Smooth muscle cell (in vitro differentiated cells): Measurements from ENCODE around the gene KCNQ1. TPM values are rescaled to one million over a fixed set of nuclear protein-coding genes. Genes with fewer than 3 reads are reported as not detected.
A peak's percentile ranks its signal among the peaks of the same experiment; 100 is the strongest.

ENCODE experiments used
- DNase-seq: peaks from one replicate; lab custom pipeline; 2025; ENCODE audit not compliant: unreplicated experiment; lab: John Stamatoyannopoulos, UW
- H2AFZ ChIP-seq: fragments of 200-600 bp; sonication (generic); 2 replicates; pipeline ENCODE4 v1.6.0; 2016; ENCODE audit warnings: antibody characterized with exemption, low read depth, mild to moderate bottlenecking
- H3F3A ChIP-seq: fragments of 200-600 bp; sonication (generic); 2 replicates; pipeline ENCODE4 v1.6.0; 2017; ENCODE audit warnings: antibody characterized with exemption, low read depth
- H3K27ac ChIP-seq: fragments of 200-600 bp; sonication (generic); 2 replicates; pipeline ENCODE4 v1.5.1; 2016; ENCODE audit warnings: low read depth, mild to moderate bottlenecking
- H3K27me3 ChIP-seq: fragments of 200-600 bp; sonication (generic); 2 replicates; pipeline ENCODE4 v1.6.1; 2016; ENCODE audit warnings: low read depth, mild to moderate bottlenecking
- H3K36me3 ChIP-seq: fragments of 200-600 bp; sonication (generic); 2 replicates; pipeline ENCODE4 v1.5.1; 2016; ENCODE audit warnings: low read depth
- H3K4me1 ChIP-seq: fragments of 200-600 bp; sonication (generic); 2 replicates; pipeline ENCODE4 v1.5.1; 2016; ENCODE audit warnings: low read depth
- H3K4me2 ChIP-seq: fragments of 200-600 bp; sonication (generic); 2 replicates; pipeline ENCODE4 v1.6.0; 2016; ENCODE audit warnings: mild to moderate bottlenecking
- H3K4me3 ChIP-seq: fragments of 200-600 bp; sonication (generic); 2 replicates; pipeline ENCODE4 v1.5.1; 2016; ENCODE audit warnings: mild to moderate bottlenecking
- H3K79me2 ChIP-seq: fragments of 200-600 bp; sonication (generic); 2 replicates; pipeline ENCODE4 v1.6.0; 2016; ENCODE audit warnings: low read depth, mild to moderate bottlenecking
- H3K9ac ChIP-seq: fragments of 200-600 bp; sonication (generic); 2 replicates; pipeline ENCODE4 v1.6.0; 2016; ENCODE audit warnings: low read depth
- H3K9me3 ChIP-seq: fragments of 200-600 bp; sonication (generic); replicated peaks from 2 replicates; pipeline ENCODE4 v1.5.1; 2016; ENCODE audit warnings: low read depth
- H4K20me1 ChIP-seq: fragments of 200-600 bp; sonication (generic); 2 replicates; pipeline ENCODE4 v1.6.0; 2016; ENCODE audit warnings: low read depth
- WGBS: methylation state at CpG from one replicate; pipeline ENCODE4 v1.1.7; 2016; ENCODE audit warnings: low lambda C conversion rate; 5-methylcytosine and 5-hydroxymethylcytosine counted together
- polyA plus RNA-seq: library from polyadenylated mRNA; unstranded; fragments of >200 nt; fragmentation: Nextera tagmentation; extraction: Ambion mirVana; gene quantifications from 2 replicates; pipeline ENCODE4 v1.2.1, GENCODE V29; 2016
- total RNA-seq: library from RNA; depleted of rRNA; stranded (reverse); fragments of >200 nt; gene quantifications from 2 replicates; pipeline ENCODE4 v1.2.3, GENCODE V29; 2014
- TF ChIP-seq, protein P1 (sequence below): fragments of 200-600 bp; sonication (generic); IDR thresholded peaks from 2 replicates; pipeline ENCODE4 v1.5.1; 2017; ENCODE audit warnings: borderline replicate concordance, mild to moderate bottlenecking, antibody characterized with exemption; ENCODE audit not compliant: insufficient read depth, poor library complexity, severe bottlenecking

The KCNQ1 gene
- total and polyA plus RNA-seq, 2 experiments from 2014 or later, result 1.3 to 2.3 TPM

DNA sequence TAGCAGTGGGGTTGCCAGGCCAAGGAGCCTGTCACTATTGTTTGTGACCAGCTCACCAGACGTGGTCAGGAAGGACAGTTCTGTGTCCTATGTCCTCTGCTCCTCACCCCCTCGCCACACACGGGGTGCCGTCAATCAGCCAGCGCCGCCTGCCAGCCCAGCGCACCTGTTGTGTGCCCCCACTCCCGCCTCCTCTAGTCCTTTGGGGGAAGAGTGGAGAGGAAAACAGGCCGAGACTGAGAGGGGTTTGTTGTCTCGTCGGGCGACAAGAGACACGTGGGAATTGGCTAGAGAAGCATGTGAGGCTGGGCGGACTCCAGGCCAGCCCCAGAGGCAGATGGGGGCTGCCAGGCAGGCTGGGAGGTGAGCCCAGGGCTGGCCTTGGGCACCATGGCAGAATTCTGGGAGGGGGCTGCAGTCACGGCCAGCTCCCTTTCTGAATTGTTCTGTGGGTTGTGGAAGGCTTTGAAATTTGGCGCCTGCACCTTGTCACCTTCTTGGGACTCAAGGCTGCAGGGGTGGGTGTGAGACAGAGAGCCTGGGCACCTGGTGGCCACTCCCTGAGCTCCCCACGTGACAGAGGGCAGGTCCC, 258.1 kb downstream of the KCNQ1 start:
- no peak overlapping the region for H2AFZ ChIP-seq
- no peak overlapping the region for H3K4me3 ChIP-seq
- peaks cover 17% of the 10 kb centered on the region for H3K4me1 ChIP-seq
- H3K27me3 ChIP-seq, result no peaks in the 10 kb centered on the region
- H3F3A ChIP-seq, result peaks cover 15% of the 10 kb centered on the region
- H3K4me2 ChIP-seq, result peak overlapping the region; percentile 66
- H3K79me2 ChIP-seq, result peaks cover 19% of the 10 kb centered on the region
- no peak for DNase-seq
- H3K36me3 ChIP-seq, result no peaks in the 10 kb centered on the region
- 83% methylated on average over 17 of the region's 17 CpGs for WGBS
- peaks cover 17% of the 10 kb centered on the region for H4K20me1 ChIP-seq
- peak overlapping the region; percentile 59 for H3K27ac ChIP-seq
- TF ChIP-seq, protein P1, sequence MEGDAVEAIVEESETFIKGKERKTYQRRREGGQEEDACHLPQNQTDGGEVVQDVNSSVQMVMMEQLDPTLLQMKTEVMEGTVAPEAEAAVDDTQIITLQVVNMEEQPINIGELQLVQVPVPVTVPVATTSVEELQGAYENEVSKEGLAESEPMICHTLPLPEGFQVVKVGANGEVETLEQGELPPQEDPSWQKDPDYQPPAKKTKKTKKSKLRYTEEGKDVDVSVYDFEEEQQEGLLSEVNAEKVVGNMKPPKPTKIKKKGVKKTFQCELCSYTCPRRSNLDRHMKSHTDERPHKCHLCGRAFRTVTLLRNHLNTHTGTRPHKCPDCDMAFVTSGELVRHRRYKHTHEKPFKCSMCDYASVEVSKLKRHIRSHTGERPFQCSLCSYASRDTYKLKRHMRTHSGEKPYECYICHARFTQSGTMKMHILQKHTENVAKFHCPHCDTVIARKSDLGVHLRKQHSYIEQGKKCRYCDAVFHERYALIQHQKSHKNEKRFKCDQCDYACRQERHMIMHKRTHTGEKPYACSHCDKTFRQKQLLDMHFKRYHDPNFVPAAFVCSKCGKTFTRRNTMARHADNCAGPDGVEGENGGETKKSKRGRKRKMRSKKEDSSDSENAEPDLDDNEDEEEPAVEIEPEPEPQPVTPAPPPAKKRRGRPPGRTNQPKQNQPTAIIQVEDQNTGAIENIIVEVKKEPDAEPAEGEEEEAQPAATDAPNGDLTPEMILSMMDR, result no peak
- H3K9me3 ChIP-seq, result no peaks in the 10 kb centered on the region
- H3K9ac ChIP-seq, result no peak overlapping the region

GRCh38 chr11:2703363-2704141, 258.7 kb downstream of the KCNQ1 start:
- Histone ChIP-seq H3K4me2 (peak overlapping the region; percentile 66), H3K36me3 (no peaks in the 10 kb centered on the region), H3K9me3 (no peaks in the 10 kb centered on the region), H3K27ac (peak overlapping the region; percentile 59), H3K9ac (no peak overlapping the region), H3K27me3 (no peaks in the 10 kb centered on the region), H4K20me1 (peaks cover 10% of the 10 kb centered on the region), H2AFZ (peak overlapping the region; percentile 14), H3F3A (peaks cover 15% of the 10 kb centered on the region), H3K4me1 (peaks cover 18% of the 10 kb centered on the region), H3K79me2 (peaks cover 12% of the 10 kb centered on the region), H3K4me3 (no peak overlapping the region)
- DNase-seq, result no peak
- 19% methylated on average over 16 of the region's 16 CpGs for WGBS
- TF ChIP-seq, protein P1, result no peak

GRCh38 chr11:2704356-2704755, 259.5 kb downstream of the KCNQ1 start:
- H3K9ac ChIP-seq, result no peak overlapping the region
- TF ChIP-seq, protein P1, result no peak
- no peaks in the 10 kb centered on the region for H3K36me3 ChIP-seq
- no peak for DNase-seq
- peaks cover 15% of the 10 kb centered on the region for H3F3A ChIP-seq
- H2AFZ ChIP-seq, result no peak overlapping the region
- peaks cover 21% of the 10 kb centered on the region for H3K4me1 ChIP-seq
- H3K9me3 ChIP-seq, result no peaks in the 10 kb centered on the region
- 96% methylated on average over 6 of the region's 6 CpGs for WGBS
- no peaks in the 10 kb centered on the region for H3K27me3 ChIP-seq
- peaks cover 4% of the 10 kb centered on the region for H3K79me2 ChIP-seq
- H3K4me3 ChIP-seq, result no peak overlapping the region
- peak overlapping the region; percentile 66 for H3K4me2 ChIP-seq
- peak overlapping the region; percentile 59 for H3K27ac ChIP-seq
- H4K20me1 ChIP-seq, result peaks cover 2% of the 10 kb centered on the region
